ENCODE results near the gene IRF4.

- no peak for TF ChIP-seq TEAD4 (IDR thresholded peaks at IDR 0.05; ENCODE audit: borderline replicate concordance, insufficient read depth)
- TF ChIP-seq, protein P1, sequence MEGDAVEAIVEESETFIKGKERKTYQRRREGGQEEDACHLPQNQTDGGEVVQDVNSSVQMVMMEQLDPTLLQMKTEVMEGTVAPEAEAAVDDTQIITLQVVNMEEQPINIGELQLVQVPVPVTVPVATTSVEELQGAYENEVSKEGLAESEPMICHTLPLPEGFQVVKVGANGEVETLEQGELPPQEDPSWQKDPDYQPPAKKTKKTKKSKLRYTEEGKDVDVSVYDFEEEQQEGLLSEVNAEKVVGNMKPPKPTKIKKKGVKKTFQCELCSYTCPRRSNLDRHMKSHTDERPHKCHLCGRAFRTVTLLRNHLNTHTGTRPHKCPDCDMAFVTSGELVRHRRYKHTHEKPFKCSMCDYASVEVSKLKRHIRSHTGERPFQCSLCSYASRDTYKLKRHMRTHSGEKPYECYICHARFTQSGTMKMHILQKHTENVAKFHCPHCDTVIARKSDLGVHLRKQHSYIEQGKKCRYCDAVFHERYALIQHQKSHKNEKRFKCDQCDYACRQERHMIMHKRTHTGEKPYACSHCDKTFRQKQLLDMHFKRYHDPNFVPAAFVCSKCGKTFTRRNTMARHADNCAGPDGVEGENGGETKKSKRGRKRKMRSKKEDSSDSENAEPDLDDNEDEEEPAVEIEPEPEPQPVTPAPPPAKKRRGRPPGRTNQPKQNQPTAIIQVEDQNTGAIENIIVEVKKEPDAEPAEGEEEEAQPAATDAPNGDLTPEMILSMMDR (IDR thresholded peaks at IDR 0.05), result no peak
- no peak for TF ChIP-seq POLR2AphosphoS5 (IDR thresholded peaks at IDR 0.05; ENCODE audit: low read depth, low read length)
These were observed 24.2 kb upstream of the IRF4 start for GRCh38 chr6:367298-367794.

Measured in SK-N-SH (cell line).